Cardiac muscle cell (in vitro differentiated cells and primary cell): ENCODE measurements around the gene MACC1. TPM values are rescaled to one million over a fixed set of nuclear protein-coding genes. Genes with fewer than 3 reads are reported as not detected.

ENCODE experiments used
- DNase-seq, 2 donors: peaks; one replicate each; pipeline versions ENCODE4 v3.0.0 to v3.0.0-alpha.2; 2010 to 2017; ENCODE audit warnings: low read depth in 1 of 2, low spot score in 1 of 2
- H3K27ac ChIP-seq: fragments of 200-600 bp; sonication (generic); 2 replicates; pipeline ENCODE4 v1.5.1; 2016
- H3K27me3 ChIP-seq: fragments of 200-600 bp; sonication (generic); 2 replicates; pipeline ENCODE4 v1.6.0; 2016; ENCODE audit warnings: control low read depth
- H3K36me3 ChIP-seq: fragments of 200-600 bp; sonication (generic); 2 replicates; pipeline ENCODE4 v1.5.1; 2016; ENCODE audit warnings: control low read depth
- H3K4me1 ChIP-seq: fragments of 200-600 bp; sonication (generic); 2 replicates; pipeline ENCODE4 v1.8.1; 2017; ENCODE audit warnings: low read depth, mild to moderate bottlenecking, mixed run types
- H3K4me3 ChIP-seq: fragments of 200-600 bp; sonication (generic); 2 replicates; pipeline ENCODE4 v1.5.1; 2016; ENCODE audit warnings: mild to moderate bottlenecking
- H3K9me3 ChIP-seq: fragments of 200-600 bp; sonication (generic); 2 replicates; pipeline ENCODE4 v1.5.1; 2017; ENCODE audit warnings: low read depth, mild to moderate bottlenecking, control low read depth
- CTCF ChIP-seq: IDR thresholded peaks from 2 replicates; pipeline ENCODE4 v1.5.1; 2012; ENCODE audit warnings: low read depth, mild to moderate bottlenecking, low read length
- polyA plus RNA-seq: library from polyadenylated mRNA; unstranded; fragments of >200 nt; fragmentation: Nextera tagmentation; extraction: Ambion mirVana; gene quantifications from 2 replicates; pipeline ENCODE4 v1.2.1, GENCODE V29; 2016
- total RNA-seq: library from RNA; depleted of rRNA; stranded (reverse); fragments of >200 nt; gene quantifications from 2 replicates; pipeline ENCODE4 v1.2.3, GENCODE V29; 2016

MACC1 gene
- total and polyA plus RNA-seq, 2 experiments from 2014 or later, result 0.06 TPM; not detected in 1

- peaks cover 8% of the 10 kb centered on the region for H3K4me1 ChIP-seq
- H3K27me3 ChIP-seq, result no peaks in the 10 kb centered on the region
- no peak for TF ChIP-seq CTCF
- H3K27ac ChIP-seq, result no peak overlapping the region
- no peaks in the 10 kb centered on the region for H3K36me3 ChIP-seq
- no peaks in the 10 kb centered on the region for H3K9me3 ChIP-seq
- no peak overlapping the region for H3K4me3 ChIP-seq
- DNase-seq, result no peak
Measured at GRCh38 chr7:20219062-20219445, 1.9 kb upstream of the MACC1 start.

GRCh38 chr7:20218279-20218678 is 1.1 kb upstream of the MACC1 start:
- Histone ChIP-seq H3K9me3 (no peaks in the 10 kb centered on the region), H3K4me3 (no peak overlapping the region), H3K36me3 (no peaks in the 10 kb centered on the region), H3K27me3 (no peaks in the 10 kb centered on the region), H3K27ac (no peak overlapping the region), H3K4me1 (peaks cover 8% of the 10 kb centered on the region)
- no peak for DNase-seq
- TF ChIP-seq CTCF, result no peak

GRCh38 chr7:20216406-20217036 is 663 bp downstream of the MACC1 start:
- H3K36me3 ChIP-seq, result no peaks in the 10 kb centered on the region
- no peak overlapping the region for H3K27ac ChIP-seq
- peaks cover 8% of the 10 kb centered on the region for H3K4me1 ChIP-seq
- H3K4me3 ChIP-seq, result no peak overlapping the region
- no peak for TF ChIP-seq CTCF
- H3K27me3 ChIP-seq, result no peaks in the 10 kb centered on the region
- no peak for DNase-seq
- H3K9me3 ChIP-seq, result no peaks in the 10 kb centered on the region

- no peak for TF ChIP-seq CTCF
- H3K36me3 ChIP-seq, result no peaks in the 10 kb centered on the region
- H3K27ac ChIP-seq, result no peak overlapping the region
- no peaks in the 10 kb centered on the region for H3K9me3 ChIP-seq
- no peak overlapping the region for H3K4me3 ChIP-seq
- H3K27me3 ChIP-seq, result no peaks in the 10 kb centered on the region
- no peak for DNase-seq
- H3K4me1 ChIP-seq, result peaks cover 6% of the 10 kb centered on the region
Measured at GRCh38 chr7:20214921-20215669, 2.1 kb downstream of the MACC1 start.

GRCh38 chr7:20214132-20214531 is 3.1 kb downstream of the MACC1 start:
- Histone ChIP-seq H3K4me3 (no peak overlapping the region), H3K9me3 (no peaks in the 10 kb centered on the region), H3K27ac (no peak overlapping the region), H3K4me1 (peaks cover 6% of the 10 kb centered on the region), H3K27me3 (no peaks in the 10 kb centered on the region), H3K36me3 (no peaks in the 10 kb centered on the region)
- TF ChIP-seq CTCF, result no peak
- DNase-seq, result no peak
